A549 (cell line): ENCODE results near the gene ADAMTS2.

Experiments
- CBX8 ChIP-seq: fragments of 200-600 bp; sonication (generic); IDR thresholded peaks from 2 replicates; pipeline ENCODE4 v1.6.1; 2016
- EHMT2 ChIP-seq: fragments of 200-600 bp; sonication (generic); IDR thresholded peaks from 2 replicates; pipeline ENCODE4 v1.6.1; 2016; ENCODE audit warnings: antibody characterized with exemption, low read depth, mild to moderate bottlenecking, moderate library complexity
- POLR2A ChIP-seq: IDR thresholded peaks from 2 replicates; pipeline ENCODE4 v1.6.1; 2012; ENCODE audit warnings: mild to moderate bottlenecking, low read length
- RAD21 ChIP-seq, 2 experiments: fragments of >200 bp in 1 of 2; sonication (Bioruptor Twin) in 1 of 2; formaldehyde crosslinking in 1 of 2; IDR thresholded peaks in 1 of 2; conservative IDR thresholded peaks in 1 of 2; 2 replicates in 1 of 2; 3 replicates in 1 of 2; pipeline ENCODE4 v1.6.1; 2012 to 2018; ENCODE audit warnings: inconsistent platforms in 1 of 2
- RCOR1 ChIP-seq: fragments of 150-350 bp; IDR thresholded peaks from 2 replicates; pipeline ENCODE4 v1.6.1; 2014; ENCODE audit warnings: antibody characterized with exemption, low read length, low read depth
- RNF2 ChIP-seq: fragments of 200-600 bp; sonication (generic); IDR thresholded peaks from 2 replicates; pipeline ENCODE4 v1.6.1; 2016; ENCODE audit warnings: low read depth, mild to moderate bottlenecking, antibody characterized with exemption, moderate library complexity, borderline replicate concordance
- TF ChIP-seq, protein P1 (sequence below): fragments of 200-600 bp; sonication (generic); IDR thresholded peaks from 2 replicates; pipeline ENCODE4 v1.6.1; 2016; ENCODE audit warnings: antibody characterized with exemption, mild to moderate bottlenecking, moderate library complexity

DNA sequence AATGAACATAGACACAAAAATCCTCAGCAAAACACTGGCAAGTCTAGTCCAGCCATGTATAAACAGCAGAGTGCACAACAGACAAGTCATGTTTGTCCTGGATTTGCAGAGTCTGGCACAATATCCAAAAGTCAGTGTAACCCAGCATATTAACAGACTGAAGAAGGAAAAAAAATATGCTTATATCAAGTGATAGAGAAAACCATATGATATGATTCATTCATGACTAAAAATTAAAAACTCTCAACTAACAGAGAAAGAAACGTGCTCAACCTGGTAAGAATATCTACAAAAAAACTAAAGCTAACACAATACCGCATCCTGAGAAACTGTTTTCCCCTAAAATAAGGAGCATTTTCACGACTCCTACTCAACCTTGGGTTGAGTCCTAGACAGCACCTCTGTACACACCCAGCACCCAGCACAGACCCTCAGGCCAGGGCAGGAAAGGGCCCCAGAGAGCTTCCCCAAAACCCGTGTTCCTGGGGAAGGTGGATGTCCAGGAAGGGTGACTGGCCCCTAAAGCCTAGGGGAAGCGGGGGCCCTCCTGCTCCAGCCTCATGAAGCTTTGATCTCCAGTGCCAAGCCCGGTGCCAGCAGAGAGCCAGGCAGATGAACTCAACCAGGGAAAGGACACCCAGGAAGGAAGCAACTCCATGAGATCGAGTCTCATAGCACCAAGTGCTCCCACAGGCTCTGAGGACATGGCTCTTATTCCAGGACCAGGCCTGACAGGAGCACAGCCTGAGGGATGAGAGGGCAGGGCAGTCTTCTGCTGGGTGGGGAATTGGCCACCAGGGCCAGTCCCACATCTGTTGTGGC lies 38.9 kb downstream of the ADAMTS2 start:
- TF ChIP-seq RCOR1, result no peak
- TF ChIP-seq CBX8, result no peak
- TF ChIP-seq POLR2A, result no peak
- TF ChIP-seq RAD21 (conservative IDR thresholded peaks at IDR 0.05 in 1 of 2, IDR thresholded peaks at IDR 0.05 in 1 of 2), result no peak
- TF ChIP-seq EHMT2, result no peak
- no peak for TF ChIP-seq RNF2
- TF ChIP-seq, protein P1, sequence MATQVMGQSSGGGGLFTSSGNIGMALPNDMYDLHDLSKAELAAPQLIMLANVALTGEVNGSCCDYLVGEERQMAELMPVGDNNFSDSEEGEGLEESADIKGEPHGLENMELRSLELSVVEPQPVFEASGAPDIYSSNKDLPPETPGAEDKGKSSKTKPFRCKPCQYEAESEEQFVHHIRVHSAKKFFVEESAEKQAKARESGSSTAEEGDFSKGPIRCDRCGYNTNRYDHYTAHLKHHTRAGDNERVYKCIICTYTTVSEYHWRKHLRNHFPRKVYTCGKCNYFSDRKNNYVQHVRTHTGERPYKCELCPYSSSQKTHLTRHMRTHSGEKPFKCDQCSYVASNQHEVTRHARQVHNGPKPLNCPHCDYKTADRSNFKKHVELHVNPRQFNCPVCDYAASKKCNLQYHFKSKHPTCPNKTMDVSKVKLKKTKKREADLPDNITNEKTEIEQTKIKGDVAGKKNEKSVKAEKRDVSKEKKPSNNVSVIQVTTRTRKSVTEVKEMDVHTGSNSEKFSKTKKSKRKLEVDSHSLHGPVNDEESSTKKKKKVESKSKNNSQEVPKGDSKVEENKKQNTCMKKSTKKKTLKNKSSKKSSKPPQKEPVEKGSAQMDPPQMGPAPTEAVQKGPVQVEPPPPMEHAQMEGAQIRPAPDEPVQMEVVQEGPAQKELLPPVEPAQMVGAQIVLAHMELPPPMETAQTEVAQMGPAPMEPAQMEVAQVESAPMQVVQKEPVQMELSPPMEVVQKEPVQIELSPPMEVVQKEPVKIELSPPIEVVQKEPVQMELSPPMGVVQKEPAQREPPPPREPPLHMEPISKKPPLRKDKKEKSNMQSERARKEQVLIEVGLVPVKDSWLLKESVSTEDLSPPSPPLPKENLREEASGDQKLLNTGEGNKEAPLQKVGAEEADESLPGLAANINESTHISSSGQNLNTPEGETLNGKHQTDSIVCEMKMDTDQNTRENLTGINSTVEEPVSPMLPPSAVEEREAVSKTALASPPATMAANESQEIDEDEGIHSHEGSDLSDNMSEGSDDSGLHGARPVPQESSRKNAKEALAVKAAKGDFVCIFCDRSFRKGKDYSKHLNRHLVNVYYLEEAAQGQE, result no peak
